ENCODE measurements around the gene LONRF2. TPM values are rescaled to one million over a fixed set of nuclear protein-coding genes. Genes with fewer than 3 reads are reported as not detected.

Gene LONRF2
- total RNA-seq, 4 donors from 2014 or later: 27.9 to 188 (median 58.5) TPM

DNA sequence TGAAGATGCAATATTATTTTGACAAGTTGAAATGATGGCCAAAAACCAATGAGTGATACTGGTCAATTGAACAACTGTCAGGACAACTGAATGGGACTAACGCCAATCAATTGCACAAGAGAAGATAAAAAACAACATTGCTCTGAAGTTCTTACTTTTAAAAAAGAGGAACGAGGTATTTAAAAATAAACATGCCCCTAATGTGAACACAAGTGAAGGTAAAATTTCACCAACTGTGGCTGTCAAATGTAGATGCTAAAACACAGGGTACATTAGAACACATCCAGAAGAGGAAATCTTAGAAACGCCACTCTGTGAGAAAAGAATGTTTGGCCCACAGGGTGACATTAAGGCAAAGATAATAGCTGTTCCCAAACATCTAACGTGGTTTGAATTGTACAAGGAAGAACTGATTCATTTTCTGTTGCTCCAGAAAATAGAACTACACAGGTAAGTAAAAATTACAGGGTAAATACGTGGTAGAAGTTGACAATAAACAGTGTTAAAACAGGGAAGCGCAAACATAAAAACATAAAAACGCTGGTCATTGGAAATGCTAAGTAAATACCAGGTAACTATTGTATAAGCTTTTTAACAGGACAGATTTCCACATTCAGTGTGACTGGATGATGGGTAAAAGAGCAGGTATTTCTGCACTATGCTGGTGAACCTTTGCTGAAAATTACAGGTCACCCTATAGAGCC, 20.3 kb downstream of the LONRF2 start:
- no peaks in the 10 kb centered on the region for H3K36me3 ChIP-seq
- no peaks in the 10 kb centered on the region for H3K9me3 ChIP-seq
- intact Hi-C loops (cut with DNase I; ENCODE audit: low total_unique reads): no loop called here

DNA sequence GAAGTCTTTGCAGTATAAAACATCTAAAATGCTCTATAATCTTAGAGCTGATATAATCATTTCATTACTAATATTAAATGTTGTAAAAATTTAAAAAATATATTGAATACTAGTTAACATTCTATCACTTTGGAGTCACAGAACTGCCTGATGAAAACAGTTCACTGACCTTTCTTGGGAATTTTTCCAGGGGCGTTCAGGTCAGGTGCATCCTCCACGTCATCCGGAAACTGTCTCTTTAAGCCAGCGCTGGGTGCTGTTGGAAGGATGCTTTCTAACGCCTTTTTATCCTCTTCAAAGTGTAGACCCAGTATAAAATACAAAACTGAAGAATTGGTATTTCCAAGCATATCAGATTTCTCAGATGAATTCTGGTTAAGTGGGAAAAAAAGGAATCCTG, 22.8 kb downstream of the LONRF2 start:
- Histone ChIP-seq H3K27ac (no peak overlapping the region), H3K4me3 (no peak overlapping the region), H3K9me3 (no peaks in the 10 kb centered on the region), H3K36me3 (no peaks in the 10 kb centered on the region), H3K27me3 (no peaks in the 10 kb centered on the region), H3K4me1 (no peaks in the 10 kb centered on the region)
- TF ChIP-seq POLR2A (IDR thresholded peaks at IDR 0.05): no peak
- TF ChIP-seq, protein P1, sequence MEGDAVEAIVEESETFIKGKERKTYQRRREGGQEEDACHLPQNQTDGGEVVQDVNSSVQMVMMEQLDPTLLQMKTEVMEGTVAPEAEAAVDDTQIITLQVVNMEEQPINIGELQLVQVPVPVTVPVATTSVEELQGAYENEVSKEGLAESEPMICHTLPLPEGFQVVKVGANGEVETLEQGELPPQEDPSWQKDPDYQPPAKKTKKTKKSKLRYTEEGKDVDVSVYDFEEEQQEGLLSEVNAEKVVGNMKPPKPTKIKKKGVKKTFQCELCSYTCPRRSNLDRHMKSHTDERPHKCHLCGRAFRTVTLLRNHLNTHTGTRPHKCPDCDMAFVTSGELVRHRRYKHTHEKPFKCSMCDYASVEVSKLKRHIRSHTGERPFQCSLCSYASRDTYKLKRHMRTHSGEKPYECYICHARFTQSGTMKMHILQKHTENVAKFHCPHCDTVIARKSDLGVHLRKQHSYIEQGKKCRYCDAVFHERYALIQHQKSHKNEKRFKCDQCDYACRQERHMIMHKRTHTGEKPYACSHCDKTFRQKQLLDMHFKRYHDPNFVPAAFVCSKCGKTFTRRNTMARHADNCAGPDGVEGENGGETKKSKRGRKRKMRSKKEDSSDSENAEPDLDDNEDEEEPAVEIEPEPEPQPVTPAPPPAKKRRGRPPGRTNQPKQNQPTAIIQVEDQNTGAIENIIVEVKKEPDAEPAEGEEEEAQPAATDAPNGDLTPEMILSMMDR (IDR thresholded peaks at IDR 0.05): no peak
- intact Hi-C loops (cut with DNase I; ENCODE audit: low total_unique reads): no loop called here
- DNase-seq: no peak

More for the DNA sequence above, 20.3 kb downstream of the LONRF2 start:
- H3K27me3 ChIP-seq: no peaks in the 10 kb centered on the region
- no peak for TF ChIP-seq POLR2A (IDR thresholded peaks at IDR 0.05)
- TF ChIP-seq, protein P1 (IDR thresholded peaks at IDR 0.05): no peak
- no peak overlapping the region for H3K27ac ChIP-seq
- H3K4me1 ChIP-seq: no peaks in the 10 kb centered on the region
- H3K4me3 ChIP-seq: no peak overlapping the region
- no peak for DNase-seq

DNA sequence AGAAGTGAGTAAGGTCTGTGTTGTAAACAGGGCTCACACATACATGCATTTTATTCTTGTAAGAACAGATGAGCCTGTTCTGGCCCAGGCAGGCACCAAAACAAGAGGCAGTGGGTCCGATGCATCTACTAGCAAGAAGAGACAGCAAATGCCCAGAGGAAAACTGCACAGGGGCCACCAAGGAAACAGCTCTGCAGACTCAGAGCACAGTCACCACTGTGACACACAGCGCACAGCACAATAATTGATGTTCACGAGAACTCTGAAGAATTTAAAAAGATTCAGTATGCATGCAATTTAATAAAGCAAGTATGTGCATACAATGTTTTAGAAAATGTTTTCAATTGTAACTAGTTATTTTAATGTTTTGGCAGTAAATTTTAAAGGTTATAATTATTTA, 24.8 kb downstream of the LONRF2 start:
- H3K27ac ChIP-seq: no peak overlapping the region
- H3K36me3 ChIP-seq: no peaks in the 10 kb centered on the region
- intact Hi-C loops (cut with DNase I; ENCODE audit: low total_unique reads): no loop called here
- DNase-seq: no peak
- no peak overlapping the region for H3K4me3 ChIP-seq
- TF ChIP-seq POLR2A (IDR thresholded peaks at IDR 0.05): no peak
- TF ChIP-seq, protein P1 (IDR thresholded peaks at IDR 0.05): no peak
- H3K4me1 ChIP-seq: no peaks in the 10 kb centered on the region
- no peaks in the 10 kb centered on the region for H3K9me3 ChIP-seq
- H3K27me3 ChIP-seq: no peaks in the 10 kb centered on the region

DNA sequence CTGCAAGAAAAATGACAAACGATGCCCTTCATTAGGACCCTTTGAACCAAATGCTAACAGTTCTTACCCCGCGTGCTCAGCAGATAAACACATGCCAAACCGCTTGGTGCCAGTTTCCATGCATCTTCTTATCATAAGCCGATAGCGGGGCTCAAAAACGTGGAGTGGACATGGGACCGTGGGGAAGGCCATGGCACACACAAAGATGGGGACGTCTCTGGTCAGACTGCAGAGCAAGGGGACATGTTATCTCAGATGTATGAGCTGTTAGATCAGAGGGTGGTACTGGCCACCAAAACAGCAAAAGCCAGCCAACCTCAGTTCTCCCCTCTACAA, 28.2 kb downstream of the LONRF2 start:
- H3K36me3 ChIP-seq: no peaks in the 10 kb centered on the region
- no peaks in the 10 kb centered on the region for H3K4me1 ChIP-seq
- no peak overlapping the region for H3K4me3 ChIP-seq
- DNase-seq: no peak
- intact Hi-C loops (cut with DNase I; ENCODE audit: low total_unique reads): no loop called here
- TF ChIP-seq, protein P1 (IDR thresholded peaks at IDR 0.05): no peak
- no peak for TF ChIP-seq POLR2A (IDR thresholded peaks at IDR 0.05)
- no peaks in the 10 kb centered on the region for H3K27me3 ChIP-seq
- H3K27ac ChIP-seq: peak overlapping the region; percentile 87 to 91
- no peaks in the 10 kb centered on the region for H3K9me3 ChIP-seq

DNA sequence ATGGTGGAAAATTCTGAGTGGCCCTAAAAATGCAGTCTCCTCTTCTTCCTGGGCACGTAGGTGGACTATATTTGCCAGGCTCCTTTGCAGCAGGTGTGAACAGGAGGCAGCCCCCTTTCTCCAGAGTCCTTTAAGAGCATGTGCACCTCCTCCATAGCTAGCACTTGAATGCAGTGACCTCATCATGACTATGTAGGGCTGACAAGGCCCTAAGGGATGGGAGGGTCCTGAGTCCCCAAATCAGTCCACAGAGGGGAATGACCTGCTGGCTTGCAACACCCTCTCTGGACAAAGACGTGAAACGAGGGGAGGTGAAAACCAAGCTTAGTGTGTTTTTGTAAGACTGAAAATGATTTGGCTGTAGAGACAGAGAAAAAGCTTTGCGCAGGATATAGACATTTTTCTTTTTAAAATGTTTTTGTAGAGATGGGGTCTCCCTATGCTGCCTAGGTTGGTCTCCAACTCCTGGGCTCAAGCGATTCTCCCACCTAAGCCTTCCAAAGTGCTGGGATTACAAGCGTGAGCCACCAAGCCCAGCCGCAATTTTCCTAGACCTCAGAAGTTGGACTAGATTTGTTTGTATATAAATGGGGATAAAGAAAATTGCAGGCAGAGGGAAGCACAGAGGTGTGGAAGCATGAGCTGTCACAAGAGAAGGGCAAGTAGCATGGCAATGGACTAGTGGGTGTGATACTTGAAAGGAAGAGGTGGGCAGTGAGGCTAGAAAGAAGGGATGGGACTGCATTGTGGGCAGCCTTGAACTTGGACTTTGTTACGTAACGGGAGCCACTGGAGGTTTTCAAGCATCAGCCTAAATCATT, 28.8 kb downstream of the LONRF2 start:
- Histone ChIP-seq H3K27me3 (no peaks in the 10 kb centered on the region), H3K9me3 (no peaks in the 10 kb centered on the region), H3K4me1 (no peaks in the 10 kb centered on the region), H3K4me3 (no peak overlapping the region), H3K36me3 (no peaks in the 10 kb centered on the region), H3K27ac (peak overlapping the region; percentile 87 to 91)
- intact Hi-C loops (cut with DNase I; ENCODE audit: low total_unique reads): no loop called here
- no peak for DNase-seq
- TF ChIP-seq POLR2A (IDR thresholded peaks at IDR 0.05): no peak
- TF ChIP-seq, protein P1 (IDR thresholded peaks at IDR 0.05): no peak

Measured in uterus (tissue), 4 donors.